SK-N-SH (cell line): ENCODE data around the gene PTMS. TPM values are rescaled to one million over a fixed set of nuclear protein-coding genes. Genes with fewer than 3 reads are reported as not detected.

Experiments
- CTCF ChIA-PET: fragments of 300-600, 350-600 bp; formaldehyde crosslinking; extraction: SDS; loops from one replicate; lab custom pipeline; 2021; lab: Yijun Ruan, JAX
- POLR2A ChIA-PET: fragments of 350-600 bp; sonication (Branson Sonifier 250); formaldehyde crosslinking; extraction: SDS; loops from one replicate; lab custom pipeline; 2020; ENCODE audit warnings: antibody characterized with exemption, inconsistent platforms; lab: Yijun Ruan, JAX
- DNase-seq: peaks from one replicate; pipeline ENCODE4 v3.0.0; 2012
- H2AFZ ChIP-seq: fragments of 200-600 bp; sonication (generic); 2 replicates; pipeline ENCODE4 v1.8.1; 2016; ENCODE audit warnings: antibody characterized with exemption, mild to moderate bottlenecking, low read depth
- H3F3A ChIP-seq: fragments of 200-600 bp; sonication (generic); replicated peaks from 2 replicates; pipeline ENCODE3; 2016; ENCODE audit warnings: antibody characterized with exemption, mild to moderate bottlenecking; ENCODE audit not compliant: insufficient read depth
- H3K27ac ChIP-seq, 2 experiments: fragments of 200-500 bp in 1 of 2; fragments of 200-600 bp in 1 of 2; sonication (Bioruptor generic) in 1 of 2; sonication (generic), shearing (Covaris generic) in 1 of 2; 2 replicates each; pipeline versions ENCODE4 v1.5.1 to v1.6.1; 2014 to 2016; ENCODE audit warnings: low read depth in 2 of 2, inconsistent platforms in 1 of 2, low read length in 1 of 2, mild to moderate bottlenecking in 1 of 2, mixed read lengths in 1 of 2
- H3K27me3 ChIP-seq: fragments of 200-600 bp; sonication (generic), shearing (Covaris generic); 2 replicates; pipeline ENCODE4 v1.6.1; 2016; ENCODE audit warnings: mixed run types; ENCODE audit not compliant: insufficient read depth
- H3K36me3 ChIP-seq, 2 experiments: fragments of 200-500 bp in 1 of 2; fragments of 200-600 bp in 1 of 2; sonication (Bioruptor generic) in 1 of 2; sonication (generic) in 1 of 2; replicated peaks in 1 of 2; 2 replicates each; pipeline versions ENCODE3 to v1.5.1; 2014 to 2016; ENCODE audit warnings: low read length in 1 of 2, mild to moderate bottlenecking in 1 of 2; ENCODE audit not compliant: insufficient read depth in 2 of 2, control insufficient read depth in 1 of 2
- H3K4me1 ChIP-seq, 2 experiments: fragments of 200-500 bp in 1 of 2; fragments of 200-600 bp in 1 of 2; sonication (Bioruptor generic) in 1 of 2; sonication (generic), shearing (Covaris generic) in 1 of 2; 2 replicates each; pipeline versions ENCODE4 v1.5.1 to v1.6.1; 2014 to 2016; ENCODE audit warnings: low read depth in 1 of 2, low read length in 1 of 2, mixed run types in 1 of 2; ENCODE audit not compliant: insufficient read depth in 2 of 2, control insufficient read depth in 1 of 2
- H3K4me2 ChIP-seq: fragments of 200-600 bp; sonication (generic), shearing (Covaris generic); 2 replicates; pipeline ENCODE4 v1.6.1; 2017; ENCODE audit warnings: mixed run types
- H3K4me3 ChIP-seq, 2 experiments: fragments of 200-500 bp in 1 of 2; fragments of 200-600 bp in 1 of 2; sonication (Bioruptor generic) in 1 of 2; sonication (generic), shearing (Covaris generic) in 1 of 2; 2 replicates each; pipeline versions ENCODE4 v1.5.1 to v1.8.1; 2014 to 2016; ENCODE audit warnings: low read depth in 2 of 2, inconsistent platforms in 1 of 2, low read length in 1 of 2, mild to moderate bottlenecking in 1 of 2, mixed read lengths in 1 of 2, moderate library complexity in 1 of 2
- H3K79me2 ChIP-seq: fragments of 200-600 bp; sonication (generic); 2 replicates; pipeline ENCODE4 v1.8.1; 2017; ENCODE audit warnings: mild to moderate bottlenecking; ENCODE audit not compliant: insufficient read depth
- H3K9ac ChIP-seq: fragments of 200-600 bp; sonication (generic); 2 replicates; pipeline ENCODE4 v1.6.1; 2017; ENCODE audit warnings: mixed run types
- H3K9me2 ChIP-seq: fragments of 200-600 bp; sonication (generic); 2 replicates; pipeline ENCODE4 v1.6.1; 2017; ENCODE audit warnings: mixed run types
- H3K9me3 ChIP-seq: fragments of 200-600 bp; sonication (generic); 2 replicates; pipeline ENCODE4 v1.6.1; 2017; ENCODE audit warnings: mixed run types, mild to moderate bottlenecking, moderate library complexity
- H4K20me1 ChIP-seq: fragments of 200-600 bp; sonication (generic); 2 replicates; pipeline ENCODE4 v1.6.1; 2017; ENCODE audit warnings: mild to moderate bottlenecking, mixed run types; ENCODE audit not compliant: insufficient read depth
- EP300 ChIP-seq, 2 experiments: IDR thresholded peaks; 2 replicates each; pipeline versions ENCODE4 v1.4.0 to v1.6.1; 2012; ENCODE audit warnings: borderline replicate concordance in 1 of 2, low read depth in 1 of 2, low read length in 1 of 2
- EZH2phosphoT487 ChIP-seq: fragments of 200-600 bp; sonication (generic); IDR thresholded peaks from 2 replicates; pipeline ENCODE4 v1.6.1; 2017; ENCODE audit warnings: low read depth, mixed run types, mild to moderate bottlenecking, antibody characterized with exemption, moderate library complexity, borderline replicate concordance
- FOSL2 ChIP-seq: IDR thresholded peaks from 2 replicates; pipeline ENCODE4 v1.4.0; 2012; ENCODE audit warnings: low read depth, mild to moderate bottlenecking, moderate library complexity, borderline replicate concordance
- FOXJ3 ChIP-seq: sonication (generic); formaldehyde crosslinking; IDR thresholded peaks from 2 replicates; pipeline ENCODE4 v1.5.1; 2020; ENCODE audit warnings: mild to moderate bottlenecking, missing genetic modification reagents
- GABPA ChIP-seq: IDR thresholded peaks from 2 replicates; pipeline ENCODE4 v1.4.0; 2012; ENCODE audit warnings: low read depth, mild to moderate bottlenecking
- IRF3 ChIP-seq: fragments of 150-350 bp; IDR thresholded peaks from 2 replicates; pipeline ENCODE4 v1.6.1; 2016; ENCODE audit warnings: mild to moderate bottlenecking, low read depth, low read length
- NRF1 ChIP-seq: IDR thresholded peaks from 2 replicates; pipeline ENCODE4 v1.6.1; 2012; ENCODE audit warnings: low read depth, mild to moderate bottlenecking, low read length
- RCOR1 ChIP-seq: fragments of 150-350 bp; IDR thresholded peaks from 2 replicates; pipeline ENCODE4 v1.6.1; 2017; ENCODE audit warnings: antibody characterized with exemption, low read length
- SIN3A ChIP-seq: IDR thresholded peaks from 2 replicates; pipeline ENCODE4 v1.6.1; 2012; ENCODE audit warnings: low read depth, mild to moderate bottlenecking, low read length, moderate library complexity, borderline replicate concordance
- TAF1 ChIP-seq: IDR thresholded peaks from 2 replicates; pipeline ENCODE4 v1.6.1; 2012; ENCODE audit warnings: low read depth, mild to moderate bottlenecking, low read length, moderate library complexity, borderline replicate concordance
- TEAD4 ChIP-seq: IDR thresholded peaks from 2 replicates; pipeline ENCODE4 v1.4.0; 2012; ENCODE audit warnings: mild to moderate bottlenecking, borderline replicate concordance; ENCODE audit not compliant: insufficient read depth
- YY1 ChIP-seq: IDR thresholded peaks from 2 replicates; pipeline ENCODE4 v1.4.0; 2012; ENCODE audit warnings: low read depth, mild to moderate bottlenecking
- WGBS: methylation state at CpG from one replicate; pipeline ENCODE4 v1.1.6; 2017; ENCODE audit warnings: low lambda C conversion rate; 5-methylcytosine and 5-hydroxymethylcytosine counted together
- polyA plus RNA-seq, 3 experiments: library from polyadenylated mRNA; depleted of rRNA; stranded (reverse); fragments of >200 nt; gene quantifications; 2 replicates each; pipeline ENCODE4 v1.2.3, GENCODE V29; 2012
- TF ChIP-seq, protein P1 (sequence below): IDR thresholded peaks from 2 replicates; pipeline ENCODE4 v1.4.0; 2012; ENCODE audit warnings: low read depth, borderline replicate concordance

Gene PTMS
- polyA plus RNA-seq, 1 of the 3 experiments (the other 2 are of a cell fraction), result 661 TPM

DNA sequence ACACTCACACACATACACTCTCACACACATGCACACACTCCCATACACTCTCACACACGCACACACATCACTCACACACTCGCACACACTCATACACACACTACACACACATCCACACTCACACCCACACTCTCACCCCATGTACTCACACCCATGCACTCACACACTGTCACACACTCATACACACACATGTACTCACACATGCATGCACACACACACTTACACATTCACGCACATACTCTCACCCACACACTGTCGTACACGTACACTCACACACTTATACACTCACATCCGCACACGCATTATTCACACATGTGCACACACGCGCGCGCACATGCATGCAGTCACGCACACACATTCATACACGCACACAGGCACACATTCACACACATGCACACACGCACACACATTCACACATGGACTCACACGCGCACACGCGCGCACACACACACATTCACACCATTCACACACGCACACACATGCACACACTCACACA is 51.5 kb downstream of the PTMS start (continued):
- TF ChIP-seq EP300 (IDR thresholded peaks at IDR 0.05; ENCODE audit: borderline replicate concordance in 1 of 2, low read depth in 1 of 2, low read length in 1 of 2), result no peak

DNA sequence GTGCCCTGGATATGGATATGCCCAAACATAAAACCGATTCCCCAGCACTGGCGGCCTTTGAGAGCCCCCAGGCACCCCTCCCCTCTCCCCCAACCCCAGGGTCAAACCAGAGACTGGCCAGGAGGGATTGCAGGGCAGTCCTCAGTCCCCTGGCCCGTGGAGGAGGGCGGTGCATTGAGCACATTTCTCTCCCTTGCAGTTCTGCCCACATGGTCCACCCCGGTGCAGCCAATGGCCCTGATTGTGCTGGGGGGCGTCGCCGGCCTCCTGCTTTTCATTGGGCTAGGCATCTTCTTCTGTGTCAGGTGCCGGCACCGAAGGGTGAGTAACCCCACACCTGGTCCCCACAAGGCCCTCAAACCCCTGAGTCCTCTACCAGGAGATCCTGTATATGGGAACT is 52.1 kb downstream of the PTMS start:
- Histone ChIP-seq H4K20me1 (no peaks in the 10 kb centered on the region), H3K36me3 (no peaks in the 10 kb centered on the region), H3K9me2 (no peaks in the 10 kb centered on the region), H3K27ac (no peak overlapping the region), H3K4me3 (no peak overlapping the region), H3K9ac (no peak overlapping the region), H3K9me3 (no peaks in the 10 kb centered on the region), H3K79me2 (no peaks in the 10 kb centered on the region), H3K4me1 (peaks cover 11 to 68% of the 10 kb centered on the region in 2 experiments; a peak in 2 of 4 replicates), H3F3A (no peaks in the 10 kb centered on the region), H3K27me3 (no peaks in the 10 kb centered on the region), H2AFZ (no peak overlapping the region), H3K4me2 (no peak overlapping the region)
- WGBS, result 76% methylated on average over 2 of the region's 10 CpGs
- TF ChIP-seq, protein P1, sequence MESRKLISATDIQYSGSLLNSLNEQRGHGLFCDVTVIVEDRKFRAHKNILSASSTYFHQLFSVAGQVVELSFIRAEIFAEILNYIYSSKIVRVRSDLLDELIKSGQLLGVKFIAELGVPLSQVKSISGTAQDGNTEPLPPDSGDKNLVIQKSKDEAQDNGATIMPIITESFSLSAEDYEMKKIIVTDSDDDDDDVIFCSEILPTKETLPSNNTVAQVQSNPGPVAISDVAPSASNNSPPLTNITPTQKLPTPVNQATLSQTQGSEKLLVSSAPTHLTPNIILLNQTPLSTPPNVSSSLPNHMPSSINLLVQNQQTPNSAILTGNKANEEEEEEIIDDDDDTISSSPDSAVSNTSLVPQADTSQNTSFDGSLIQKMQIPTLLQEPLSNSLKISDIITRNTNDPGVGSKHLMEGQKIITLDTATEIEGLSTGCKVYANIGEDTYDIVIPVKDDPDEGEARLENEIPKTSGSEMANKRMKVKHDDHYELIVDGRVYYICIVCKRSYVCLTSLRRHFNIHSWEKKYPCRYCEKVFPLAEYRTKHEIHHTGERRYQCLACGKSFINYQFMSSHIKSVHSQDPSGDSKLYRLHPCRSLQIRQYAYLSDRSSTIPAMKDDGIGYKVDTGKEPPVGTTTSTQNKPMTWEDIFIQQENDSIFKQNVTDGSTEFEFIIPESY, result no peak
- no peak for TF ChIP-seq GABPA
- TF ChIP-seq RCOR1, result no peak
- TF ChIP-seq EZH2phosphoT487, result no peak
- no peak for TF ChIP-seq FOXJ3 (CRISPR knock-in tag)
- no peak for TF ChIP-seq YY1
- TF ChIP-seq SIN3A, result no peak
- TF ChIP-seq NRF1, result no peak
- no peak for TF ChIP-seq TEAD4
- no peak for TF ChIP-seq TAF1
- no peak for TF ChIP-seq IRF3
- TF ChIP-seq FOSL2, result no peak
- no peak for DNase-seq
- POLR2A ChIA-PET, result interaction anchor here (0.6 kb wide), 1 partner anchor 52 kb away, joined by 3 read pairs; the partner anchor contains the start of gene PTMS
- CTCF ChIA-PET, result interaction anchor here (1.1 to 8.3 kb wide), 3 partner anchors 38 to 65 kb away, joined by 3 to 74 read pairs (median 6); partner anchors contain the start of gene MLF2
